Amniotic epithelial cell (primary cell): ENCODE data around the gene DOK1.

Experiments used
- DNase-seq: peaks from one replicate; pipeline ENCODE4 v3.0.0-alpha.2; 2010; ENCODE audit warnings: low read depth

The DOK1 gene

DNA sequence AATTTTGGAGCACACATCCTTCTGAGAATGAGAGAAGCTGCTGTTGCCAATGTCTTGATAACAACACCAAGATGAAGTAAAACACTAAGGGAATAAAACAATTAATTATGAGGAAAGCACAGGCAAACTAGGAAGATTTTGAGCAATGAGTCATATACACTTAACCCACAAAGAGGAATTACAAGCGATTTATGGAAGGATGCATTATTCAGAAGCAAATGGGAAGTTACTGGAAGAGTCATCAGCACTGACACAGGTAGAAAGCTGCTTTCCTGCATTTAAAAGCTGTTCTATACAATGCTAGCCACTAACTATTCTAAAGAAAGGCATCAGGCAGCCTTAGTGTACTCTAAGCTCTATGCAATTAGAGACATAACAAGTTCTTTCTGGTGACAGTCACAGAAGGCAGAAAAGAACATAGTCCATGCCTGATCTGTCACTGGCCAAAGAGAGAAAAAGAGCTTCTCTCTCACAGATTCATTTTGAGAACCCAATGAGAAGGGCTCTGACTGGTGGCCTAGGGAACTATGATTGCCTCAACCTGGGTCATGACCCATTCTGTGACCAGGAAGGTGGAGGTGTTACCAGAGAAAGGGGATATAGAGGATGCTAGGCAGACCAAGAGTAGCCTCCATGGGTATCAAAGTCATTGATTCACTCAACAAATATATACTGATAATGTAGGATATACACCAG lies 48.2 kb downstream of the DOK1 start:
- DNase-seq = peak; percentile 88

DNA sequence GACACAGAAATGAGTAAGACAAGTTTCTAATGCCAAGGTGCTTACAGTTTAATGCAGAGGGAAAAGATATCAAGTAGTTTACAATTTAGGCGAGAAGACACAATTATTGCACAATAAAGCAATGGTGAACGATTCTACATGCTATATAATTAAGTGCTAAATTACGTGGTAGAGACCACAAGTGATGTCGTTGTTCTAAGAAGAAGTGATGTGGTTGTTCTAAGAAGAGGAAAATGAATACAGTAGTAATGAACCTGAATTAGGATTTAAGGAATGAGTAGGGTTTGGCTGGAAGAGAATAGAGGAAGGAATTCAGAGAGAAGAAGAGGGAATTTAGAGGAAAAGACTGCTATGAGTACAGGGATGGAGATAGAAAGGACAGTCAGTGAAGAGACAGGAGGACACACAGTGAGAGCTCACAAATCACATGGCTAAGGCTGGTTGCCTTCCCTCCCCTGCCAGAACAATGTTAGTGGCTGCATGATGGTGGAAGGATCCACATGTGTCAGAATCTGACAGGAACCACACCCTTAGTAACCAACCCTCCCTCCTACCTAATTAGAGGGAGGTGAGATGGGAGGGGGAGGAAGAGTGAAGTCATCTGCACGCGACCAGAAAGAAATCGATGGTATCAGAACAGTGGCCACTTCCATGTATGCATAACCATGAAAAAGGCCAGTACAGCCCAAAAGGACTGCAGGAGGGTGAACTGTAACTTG lies 48.9 kb downstream of the DOK1 start:
- DNase-seq = no peak

DNA sequence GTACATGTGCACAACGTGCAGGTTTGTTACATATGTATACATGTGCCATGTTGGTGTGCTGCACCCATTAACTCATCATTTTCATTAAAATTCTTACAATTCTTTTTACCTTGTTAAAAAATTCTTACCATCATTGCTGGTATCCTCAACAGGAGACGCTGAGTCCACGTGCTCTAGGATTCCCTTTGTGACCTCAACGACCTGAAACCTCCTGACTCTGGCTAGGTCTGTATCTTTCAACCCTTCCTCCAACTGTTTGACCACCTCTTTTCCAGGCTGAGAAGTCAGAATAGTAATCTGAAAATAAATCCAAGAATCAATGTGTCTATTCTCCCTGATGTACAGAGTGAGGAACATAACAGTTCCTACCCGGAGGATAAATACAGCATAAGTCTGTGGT lies 52.4 kb downstream of the DOK1 start:
- no peak for DNase-seq
